Fibroblast of lung (primary cell): ENCODE results near the gene HOXA9. TPM values are rescaled to one million over a fixed set of nuclear protein-coding genes. Genes with fewer than 3 reads are reported as not detected.

Experiments
- DNase-seq, 2 donors: peaks; one replicate each; pipeline versions ENCODE4 v3.0.0 to v3.0.0-alpha.2; 2010; ENCODE audit warnings: low read depth in 2 of 2
- H2AFZ ChIP-seq: 2 replicates; pipeline ENCODE4 v1.5.1; 2012; ENCODE audit warnings: low read length, control low read depth, inconsistent platforms
- H3K27ac ChIP-seq: 2 replicates; pipeline ENCODE4 v1.5.1; 2011; ENCODE audit warnings: low read length, control low read depth; ENCODE audit not compliant: insufficient read depth
- H3K27me3 ChIP-seq: 2 replicates; pipeline ENCODE4 v1.5.1; 2011; ENCODE audit warnings: mild to moderate bottlenecking, low read length; ENCODE audit not compliant: control insufficient read depth, insufficient read depth
- H3K36me3 ChIP-seq: 2 replicates; pipeline ENCODE4 v1.5.1; 2011; ENCODE audit warnings: low read length; ENCODE audit not compliant: control insufficient read depth, insufficient read depth
- H3K4me1 ChIP-seq: 2 replicates; pipeline ENCODE4 v1.5.1; 2011; ENCODE audit warnings: low read length; ENCODE audit not compliant: control insufficient read depth, insufficient read depth; ENCODE audit errors: extremely low read depth
- H3K4me2 ChIP-seq: 2 replicates; pipeline ENCODE4 v1.5.1; 2011; ENCODE audit warnings: low read length, control low read depth; ENCODE audit not compliant: insufficient read depth; ENCODE audit errors: extremely low read depth
- H3K4me3 ChIP-seq, 4 experiments: fragments of 200-600 bp in 1 of 4; sonication (generic) in 1 of 4; replicated peaks in 1 of 4; 2 replicates each; pipeline ENCODE4 v1.5.1; 2011 to 2016; ENCODE audit warnings: low read length in 4 of 4, low read depth in 3 of 4, mild to moderate bottlenecking in 3 of 4, control low read depth in 2 of 4, inconsistent platforms in 1 of 4, mixed read lengths in 1 of 4; ENCODE audit not compliant: insufficient read depth in 1 of 4; ENCODE audit errors: control extremely low read depth in 1 of 4
- H3K79me2 ChIP-seq: 2 replicates; pipeline ENCODE4 v1.5.1; 2012; ENCODE audit warnings: mild to moderate bottlenecking, low read length, inconsistent platforms; ENCODE audit not compliant: control insufficient read depth, insufficient read depth
- H3K9ac ChIP-seq: 2 replicates; pipeline ENCODE4 v1.5.1; 2011; ENCODE audit warnings: mild to moderate bottlenecking, low read length, control low read depth; ENCODE audit not compliant: insufficient read depth
- H3K9me3 ChIP-seq: 2 replicates; pipeline ENCODE4 v1.5.1; 2012; ENCODE audit warnings: low read depth, low read length; ENCODE audit not compliant: control insufficient read depth, insufficient read depth
- H4K20me1 ChIP-seq: 2 replicates; pipeline ENCODE4 v1.5.1; 2011; ENCODE audit warnings: low read length; ENCODE audit not compliant: control insufficient read depth, insufficient read depth; ENCODE audit errors: extremely low read depth
- EZH2 ChIP-seq: IDR thresholded peaks from 2 replicates; pipeline ENCODE4 v1.5.1; 2012; ENCODE audit warnings: low read length, control low read depth, mild to moderate bottlenecking; ENCODE audit errors: missing control alignments
- polyA plus RNA-seq, 2 donors: library from polyadenylated mRNA; depleted of rRNA in 1 of 2; stranded (reverse) in 1 of 2; unstranded in 1 of 2; fragments of >200 nt; gene quantifications; 2 replicates each; pipeline ENCODE4 v1.2.1, GENCODE V29; 2011 to 2012; ENCODE audit warnings: missing spikeins in 1 of 2
- total RNA-seq: library from RNA; depleted of rRNA; stranded (reverse); fragments of >200 nt; gene quantifications from 2 replicates; pipeline ENCODE4 v1.2.1, GENCODE V29; 2014
- TF ChIP-seq, protein P1 (sequence below), 2 donors: IDR thresholded peaks in 1 of 2; conservative IDR thresholded peaks in 1 of 2; 1 replicate in 1 of 2; 2 replicates in 1 of 2; pipeline ENCODE4 v1.5.1; 2011 to 2012; ENCODE audit warnings: low read length in 2 of 2, control low read depth in 1 of 2, inconsistent platforms in 1 of 2, low read depth in 1 of 2, mild to moderate bottlenecking in 1 of 2

Gene HOXA9
- total and polyA plus RNA-seq, 2 donors (not counting 1 experiment from before 2014, with no cell fraction given), result 0.08 TPM; not detected in 1

DNA sequence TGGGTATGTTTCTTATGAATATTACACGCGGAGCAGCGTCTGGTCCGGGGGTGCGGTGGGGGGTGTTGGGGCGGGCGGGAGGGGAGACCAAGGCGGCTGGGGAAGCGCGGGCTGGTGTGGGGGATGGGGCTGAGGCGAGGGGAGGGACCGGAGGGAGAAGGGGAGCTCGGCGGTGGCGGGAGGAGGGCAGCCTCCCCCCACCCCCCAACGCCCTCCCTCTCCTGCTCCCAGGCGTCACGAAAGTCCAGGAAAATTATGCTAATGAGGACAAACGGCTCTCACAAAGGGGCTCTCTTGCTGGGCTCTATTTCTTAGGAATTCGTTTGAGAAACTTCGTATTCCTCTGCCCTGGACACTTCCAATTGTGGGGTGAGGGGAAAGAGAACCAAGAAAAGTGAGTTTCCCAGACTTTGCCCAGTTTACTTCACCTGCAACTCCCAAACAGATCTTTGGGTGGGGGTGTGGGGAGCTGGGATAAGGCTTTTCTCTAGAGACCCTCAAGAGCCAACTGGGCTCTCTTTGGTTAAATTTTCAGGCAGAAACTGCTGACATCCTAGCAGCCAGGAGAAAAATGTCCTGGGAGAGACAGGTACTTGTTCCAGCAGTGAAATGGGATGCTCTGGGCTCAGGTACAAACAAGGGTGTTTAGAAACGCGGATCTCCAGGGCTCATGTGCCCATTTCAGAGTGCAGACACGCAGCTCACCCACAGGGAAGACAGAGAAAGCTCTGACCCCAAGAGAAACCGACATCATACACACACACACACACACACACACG is 51.2 kb downstream of the HOXA9 start:
- peaks cover 77% of the 10 kb centered on the region for H3K79me2 ChIP-seq
- no peak for TF ChIP-seq EZH2
- TF ChIP-seq, protein P1, sequence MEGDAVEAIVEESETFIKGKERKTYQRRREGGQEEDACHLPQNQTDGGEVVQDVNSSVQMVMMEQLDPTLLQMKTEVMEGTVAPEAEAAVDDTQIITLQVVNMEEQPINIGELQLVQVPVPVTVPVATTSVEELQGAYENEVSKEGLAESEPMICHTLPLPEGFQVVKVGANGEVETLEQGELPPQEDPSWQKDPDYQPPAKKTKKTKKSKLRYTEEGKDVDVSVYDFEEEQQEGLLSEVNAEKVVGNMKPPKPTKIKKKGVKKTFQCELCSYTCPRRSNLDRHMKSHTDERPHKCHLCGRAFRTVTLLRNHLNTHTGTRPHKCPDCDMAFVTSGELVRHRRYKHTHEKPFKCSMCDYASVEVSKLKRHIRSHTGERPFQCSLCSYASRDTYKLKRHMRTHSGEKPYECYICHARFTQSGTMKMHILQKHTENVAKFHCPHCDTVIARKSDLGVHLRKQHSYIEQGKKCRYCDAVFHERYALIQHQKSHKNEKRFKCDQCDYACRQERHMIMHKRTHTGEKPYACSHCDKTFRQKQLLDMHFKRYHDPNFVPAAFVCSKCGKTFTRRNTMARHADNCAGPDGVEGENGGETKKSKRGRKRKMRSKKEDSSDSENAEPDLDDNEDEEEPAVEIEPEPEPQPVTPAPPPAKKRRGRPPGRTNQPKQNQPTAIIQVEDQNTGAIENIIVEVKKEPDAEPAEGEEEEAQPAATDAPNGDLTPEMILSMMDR (conservative IDR thresholded peaks at IDR 0.05 in 1 of 2, IDR thresholded peaks at IDR 0.05 in 1 of 2; ENCODE audit: low read depth in 1 of 2, low read length in 2 of 2), result no peak
- peaks cover 23% of the 10 kb centered on the region for H3K4me1 ChIP-seq
- H4K20me1 ChIP-seq, result no peaks in the 10 kb centered on the region
- peak overlapping the region; percentile 43 to 92 (median 64) for H3K4me3 ChIP-seq
- DNase-seq, result peak; percentile 64 to 84
- H3K27ac ChIP-seq, result peak overlapping the region; percentile 86
- no peaks in the 10 kb centered on the region for H3K9me3 ChIP-seq
- H2AFZ ChIP-seq, result no peak overlapping the region
- H3K4me2 ChIP-seq, result peak overlapping the region; percentile 89
- peak overlapping the region; percentile 49 for H3K9ac ChIP-seq
- H3K27me3 ChIP-seq, result no peaks in the 10 kb centered on the region
- H3K36me3 ChIP-seq, result no peaks in the 10 kb centered on the region

DNA sequence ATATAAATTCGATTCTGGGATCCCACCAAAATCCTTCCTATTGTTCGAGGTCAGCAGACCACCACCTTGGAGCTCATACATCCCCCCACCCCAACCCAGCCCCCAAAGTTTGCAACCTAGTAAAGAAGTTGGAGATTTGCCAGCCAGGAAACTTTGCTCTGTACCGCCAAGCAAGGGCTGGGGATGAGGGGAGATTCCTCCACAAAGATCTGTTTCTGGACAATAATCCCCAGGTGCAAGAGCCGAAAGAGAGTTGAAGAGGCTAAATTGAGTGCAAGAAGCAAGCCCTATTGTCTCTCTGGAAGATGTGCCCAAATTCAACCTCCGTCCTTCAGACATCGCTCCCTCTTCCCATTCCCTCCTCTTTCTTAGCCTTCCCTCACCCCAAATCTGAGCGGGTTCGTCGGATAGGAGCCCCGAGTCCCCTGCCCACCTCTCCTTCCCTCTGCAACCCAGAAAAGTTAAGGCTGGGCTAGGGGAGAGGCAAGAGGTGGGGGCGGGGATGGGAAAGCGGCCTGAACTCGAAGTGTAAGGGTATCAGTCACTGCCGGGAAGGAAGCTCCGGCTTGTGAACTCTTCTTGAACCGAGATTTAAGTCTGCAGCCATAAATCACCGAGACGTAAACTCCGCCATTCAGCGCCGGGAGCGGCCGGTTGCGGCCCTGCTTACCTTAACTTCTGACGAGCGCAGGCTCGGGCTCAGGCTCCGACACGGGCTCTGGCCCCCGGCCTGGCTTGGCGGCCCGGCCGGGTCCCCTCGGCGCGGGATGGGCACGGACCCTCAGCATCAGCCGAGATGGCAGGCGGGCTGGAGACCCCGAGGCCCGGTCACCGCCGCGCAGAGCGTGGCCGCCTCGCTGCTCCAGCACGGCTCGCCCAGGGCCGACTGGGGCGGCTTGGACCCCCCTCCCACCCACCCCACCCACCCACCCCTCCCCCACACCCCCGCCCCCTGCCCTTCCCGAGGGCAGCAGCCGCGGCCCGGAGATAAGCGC is 52.1 kb downstream of the HOXA9 start:
- no peaks in the 10 kb centered on the region for H3K36me3 ChIP-seq
- H3K4me3 ChIP-seq, result peak overlapping the region; percentile 51 to 92 (median 66)
- TF ChIP-seq, protein P1 (conservative IDR thresholded peaks at IDR 0.05 in 1 of 2, IDR thresholded peaks at IDR 0.05 in 1 of 2; ENCODE audit: low read depth in 1 of 2, low read length in 2 of 2), result no peak
- peak; percentile 94 to 96 for DNase-seq
- H3K79me2 ChIP-seq, result peaks cover 69% of the 10 kb centered on the region
- H3K9me3 ChIP-seq, result no peaks in the 10 kb centered on the region
- peaks cover 20% of the 10 kb centered on the region for H3K4me1 ChIP-seq
- H3K27ac ChIP-seq, result peak overlapping the region; percentile 93
- no peaks in the 10 kb centered on the region for H4K20me1 ChIP-seq
- no peak overlapping the region for H2AFZ ChIP-seq
- peak overlapping the region; percentile 96 for H3K4me2 ChIP-seq
- peak overlapping the region; percentile 76 for H3K9ac ChIP-seq
- no peaks in the 10 kb centered on the region for H3K27me3 ChIP-seq

Other genes with a start within 250 kb of the HOXA9 start
- 0.50 and 0.51 TPM in 2 replicates for gene HOXA1, start 69.5 kb downstream of the HOXA9 start, total RNA-seq
- 0.58 and 0.83 TPM in 2 replicates for gene HOXA1, start 69.5 kb downstream of the HOXA9 start, polyA plus RNA-seq
- gene HOXA2, start 62.9 kb downstream of the HOXA9 start, total RNA-seq, result 1.0 and 1.3 TPM in 2 replicates
- gene HOXA2, start 62.9 kb downstream of the HOXA9 start, polyA plus RNA-seq, result 2.3 and 2.6 TPM in 2 replicates
- 0.33 and 0.51 TPM in 2 replicates for gene HOXA4, start 34.8 kb downstream of the HOXA9 start, total RNA-seq
- 2.4 and 3.6 TPM in 2 replicates for gene HOXA4, start 34.8 kb downstream of the HOXA9 start, polyA plus RNA-seq
- 18.3 and 22.1 TPM in 2 replicates for gene HOXA5, start 21.9 kb downstream of the HOXA9 start, total RNA-seq
- 16.6 and 35.6 TPM in 2 replicates for gene HOXA5, start 21.9 kb downstream of the HOXA9 start, polyA plus RNA-seq
- gene HOXA6, start 17.8 kb downstream of the HOXA9 start, total RNA-seq, result 3.6 and 4.4 TPM in 2 replicates
- 0.70 and 1.2 TPM in 2 replicates for gene HOXA6, start 17.8 kb downstream of the HOXA9 start, polyA plus RNA-seq
- 1.5 TPM in 2 replicates for gene HOXA3, start 13.0 kb downstream of the HOXA9 start, total RNA-seq
- gene HOXA3, start 13.0 kb downstream of the HOXA9 start, polyA plus RNA-seq, result 0.44 and 0.68 TPM in 2 replicates
- 1.0 and 1.2 TPM in 2 replicates for gene HOXA7, start 8.9 kb downstream of the HOXA9 start, total RNA-seq
- 5.3 and 5.9 TPM in 2 replicates for gene HOXA7, start 8.9 kb downstream of the HOXA9 start, polyA plus RNA-seq
- gene HOXA10, start 8.8 kb upstream of the HOXA9 start, total RNA-seq, result under 0.01 and 0.17 TPM in 2 replicates
- 0.25 and 1.00 TPM in 2 replicates for gene HOXA10, start 8.8 kb upstream of the HOXA9 start, polyA plus RNA-seq
- gene HOXA11, start 19.7 kb upstream of the HOXA9 start, total RNA-seq, result not detected in 2 replicates
- gene HOXA11, start 19.7 kb upstream of the HOXA9 start, polyA plus RNA-seq, result 0.03 and 0.18 TPM in 2 replicates
- gene HOXA13, start 34.6 kb upstream of the HOXA9 start, total RNA-seq, result not detected in 2 replicates
- not detected in 2 replicates for gene HOXA13, start 34.6 kb upstream of the HOXA9 start, polyA plus RNA-seq
- gene EVX1, start 77.3 kb upstream of the HOXA9 start, total RNA-seq, result not detected in 2 replicates
- gene EVX1, start 77.3 kb upstream of the HOXA9 start, polyA plus RNA-seq, result not detected in 2 replicates